Limb (tissue), 2 donors: ENCODE results near the gene RASA3.

Experiments
- DNase-seq, 2 donors: peaks; one replicate each; pipeline ENCODE4 v3.0.0-alpha.2; 2016; ENCODE audit errors: extremely low spot score in 2 of 2

RASA3 gene

DNA sequence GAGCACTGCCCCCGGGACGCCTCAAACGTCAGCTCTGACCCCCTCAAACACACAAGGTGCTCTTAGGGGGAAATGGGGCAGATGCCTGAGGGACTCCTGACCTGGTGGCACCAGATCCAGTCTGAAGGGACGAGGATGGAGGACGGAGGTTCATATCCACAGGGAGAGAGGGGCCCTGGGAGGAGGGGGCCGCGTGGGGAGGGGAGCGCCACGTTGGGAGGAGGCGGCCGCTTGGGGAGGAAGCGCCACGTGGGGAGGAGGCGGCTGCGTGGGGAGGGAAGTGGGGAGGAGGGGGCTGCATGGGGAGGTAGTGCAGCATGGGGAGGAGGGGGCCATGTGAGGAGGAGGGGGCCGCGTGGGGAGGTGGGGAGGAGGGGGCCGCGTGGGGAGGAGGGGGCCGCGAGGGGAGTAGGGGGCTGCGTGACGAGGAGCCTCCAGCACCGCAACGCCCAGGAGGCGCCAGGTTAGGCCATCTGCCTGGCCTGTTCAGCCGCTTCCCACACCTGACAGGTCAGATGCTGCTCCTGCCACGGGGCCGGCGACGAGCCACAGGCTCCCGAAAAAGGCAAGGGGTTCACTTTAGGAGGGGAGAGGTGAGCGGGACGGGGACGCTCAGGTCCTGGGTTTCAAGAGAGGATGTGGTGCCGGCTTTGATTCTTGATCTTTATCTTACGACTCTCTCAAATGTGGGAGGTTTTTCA, 121.9 kb downstream of the RASA3 start:
- no peak for DNase-seq

DNA sequence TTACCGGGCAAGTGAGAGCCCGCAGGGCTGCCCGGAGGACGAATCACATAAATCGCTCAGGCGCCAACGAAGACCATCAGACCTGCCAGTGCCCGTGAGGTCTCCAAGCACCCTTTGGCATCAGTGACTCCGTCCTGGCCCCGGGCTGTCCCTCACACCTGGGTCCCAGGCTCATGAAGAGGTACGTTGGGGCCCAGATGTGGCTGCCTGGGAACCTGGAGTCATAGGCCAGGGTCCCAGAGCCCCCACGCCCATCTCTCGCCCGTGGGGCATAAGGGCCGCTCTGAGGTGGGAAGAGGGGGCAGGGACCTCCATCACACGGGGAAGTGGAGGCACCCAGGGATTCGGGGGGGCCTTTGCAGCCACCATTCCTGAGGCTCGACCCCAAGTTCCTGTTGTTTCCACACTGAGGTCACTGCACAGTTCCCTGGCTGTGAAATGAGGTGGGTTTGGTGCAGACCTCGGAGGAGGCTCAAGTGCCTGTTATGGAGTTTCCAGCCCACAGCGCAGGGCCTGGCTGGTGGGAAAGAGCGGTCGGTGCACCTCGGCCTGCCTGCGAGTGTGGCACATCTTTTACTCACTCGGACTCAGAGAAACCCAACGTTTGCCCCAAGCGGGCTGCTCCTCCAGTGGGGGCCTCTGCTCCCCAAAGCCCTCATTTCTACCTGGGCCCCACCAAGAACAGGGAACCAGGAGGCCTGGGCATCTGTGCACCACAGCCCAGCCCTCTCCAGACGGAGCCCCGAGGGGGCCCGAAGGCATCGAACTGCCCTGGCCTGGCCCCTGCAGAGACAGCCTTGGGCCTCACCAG, 122.6 kb downstream of the RASA3 start:
- no peak for DNase-seq

DNA sequence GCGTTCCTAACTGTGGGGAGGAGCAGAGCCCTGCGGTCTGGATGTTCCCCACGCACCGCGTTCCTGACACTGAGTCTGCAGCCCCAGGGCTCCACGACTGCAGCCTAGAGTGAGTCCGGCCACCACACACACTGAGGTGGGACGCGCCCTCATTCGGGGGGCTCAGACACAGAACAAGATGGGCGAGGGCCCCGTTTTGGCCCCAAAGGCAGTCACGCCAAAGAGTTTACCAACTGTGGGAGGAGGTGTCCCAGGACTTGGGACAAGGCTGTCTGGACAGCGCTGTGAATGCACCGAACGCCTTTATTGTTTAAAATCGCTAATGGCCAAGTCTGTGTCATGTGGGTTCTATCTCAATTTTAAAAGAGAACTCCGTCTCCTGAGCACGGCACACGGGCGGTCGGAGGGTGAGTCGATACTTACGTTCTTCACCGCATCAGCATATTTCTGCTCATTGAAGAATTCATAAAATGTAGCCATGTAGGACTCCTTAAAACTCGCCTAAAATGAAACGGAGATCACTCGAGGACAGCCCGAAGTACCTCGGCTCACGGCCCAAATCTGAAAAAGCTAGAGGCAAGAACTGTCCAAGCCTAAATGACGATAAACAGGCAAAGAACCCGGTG, 123.3 kb downstream of the RASA3 start:
- no peak for DNase-seq

DNA sequence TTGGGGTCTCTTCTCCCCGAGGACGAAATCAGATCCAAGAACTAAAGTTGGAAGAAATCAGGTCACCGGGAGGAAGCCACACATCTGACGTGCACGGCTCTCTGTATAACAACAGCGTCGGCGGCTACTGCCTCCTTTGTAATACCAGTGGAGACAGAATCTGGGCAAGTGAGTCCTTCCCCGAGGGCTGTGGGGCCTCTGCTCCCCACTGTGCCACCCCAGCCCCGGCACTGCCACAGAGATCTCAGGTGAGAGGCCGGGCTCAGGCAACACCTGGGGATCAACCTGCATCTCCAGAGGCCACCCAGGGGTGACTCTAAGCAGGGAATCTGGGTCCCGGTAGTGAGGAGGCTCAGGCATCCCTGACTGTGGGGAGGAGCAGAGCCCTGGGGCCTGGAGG, 124.9 kb downstream of the RASA3 start:
- no peak for DNase-seq

DNA sequence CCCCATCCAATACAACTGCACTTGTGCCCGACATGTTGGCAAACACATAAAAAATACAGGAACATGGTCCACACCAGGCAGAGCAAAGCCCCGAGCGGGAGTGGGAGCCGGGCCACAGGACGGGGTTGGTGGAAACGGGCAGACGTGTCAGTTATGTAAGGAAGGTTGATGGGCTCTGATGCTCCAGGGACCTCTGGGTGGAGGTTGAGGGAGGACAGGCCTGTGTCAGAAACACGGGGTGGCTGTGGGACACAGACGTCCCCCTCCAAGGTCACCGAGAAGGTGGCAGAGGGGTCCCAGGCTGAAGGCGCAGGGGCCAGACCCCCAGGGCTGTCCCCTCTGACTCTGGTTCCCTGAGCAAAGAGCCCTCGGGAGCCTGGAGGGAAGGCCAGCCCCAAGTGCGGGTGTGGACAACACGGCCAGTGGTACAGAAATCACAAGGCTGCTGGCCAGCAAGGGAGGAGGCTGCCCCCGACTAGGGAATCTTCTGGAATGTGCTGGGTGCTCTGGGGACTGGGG, 127.2 kb downstream of the RASA3 start:
- DNase-seq: no peak

DNA sequence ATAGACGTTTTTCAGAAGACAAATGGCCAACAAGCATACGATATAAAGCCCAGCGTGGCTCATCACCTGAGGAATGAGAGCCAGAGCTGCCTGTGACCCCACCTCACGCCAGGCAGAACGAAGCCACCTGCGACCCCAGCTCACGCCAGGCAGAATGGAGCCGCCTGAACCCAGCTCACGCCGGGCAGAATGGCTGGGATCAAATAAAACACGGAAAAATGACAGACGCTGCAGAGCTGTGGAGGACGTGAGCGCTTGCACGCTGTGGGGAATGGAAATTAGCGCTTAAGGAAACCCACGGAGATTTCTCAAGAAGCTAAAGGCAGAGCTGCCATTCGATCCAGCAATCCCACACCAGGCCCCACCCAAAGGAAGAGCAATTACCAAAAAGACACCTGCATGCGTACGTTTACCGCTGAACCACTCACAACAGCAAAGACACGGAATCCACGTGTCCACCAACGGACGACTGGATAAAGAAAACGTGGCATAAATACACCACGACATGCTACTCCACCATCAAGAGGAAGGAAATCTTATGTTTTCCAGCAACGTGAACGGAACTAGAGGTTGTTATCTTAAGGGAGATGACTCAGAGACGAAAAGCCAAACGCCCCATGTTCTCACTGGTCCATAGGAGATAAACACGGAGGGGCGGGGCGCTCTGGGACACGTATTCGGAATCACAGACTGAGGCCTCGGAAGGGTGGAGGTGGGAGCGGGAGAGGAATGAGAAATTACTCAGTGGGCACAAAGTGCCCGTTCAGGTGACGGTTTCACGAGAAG, 127.8 kb downstream of the RASA3 start:
- DNase-seq: no peak

DNA sequence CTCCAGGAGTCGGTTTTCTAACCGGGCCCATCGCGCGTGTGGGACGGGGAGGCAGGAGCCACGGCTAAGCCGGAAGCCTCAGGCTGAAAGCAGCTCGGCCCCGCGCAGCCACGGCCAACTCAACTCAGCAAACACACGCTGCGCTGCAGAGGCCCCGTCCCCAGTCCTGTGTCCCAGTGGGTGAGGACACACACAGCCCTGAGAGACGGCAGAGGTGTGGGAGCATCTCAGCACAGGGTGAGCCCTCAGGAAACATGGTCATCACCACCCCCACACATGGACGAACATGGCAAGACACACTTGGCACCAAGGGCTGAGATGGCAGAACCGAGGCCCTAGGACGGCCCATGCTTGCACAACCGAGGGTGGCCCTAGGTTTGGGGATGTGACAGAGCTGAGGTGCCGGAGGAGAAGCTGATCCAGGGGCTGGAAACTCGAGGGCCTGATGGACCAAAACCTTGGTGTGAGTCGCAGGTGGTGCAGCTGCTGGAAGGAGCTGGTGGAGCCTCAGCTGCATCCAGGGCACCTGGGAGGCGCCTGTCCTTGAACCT, 129.6 kb downstream of the RASA3 start:
- DNase-seq: no peak

DNA sequence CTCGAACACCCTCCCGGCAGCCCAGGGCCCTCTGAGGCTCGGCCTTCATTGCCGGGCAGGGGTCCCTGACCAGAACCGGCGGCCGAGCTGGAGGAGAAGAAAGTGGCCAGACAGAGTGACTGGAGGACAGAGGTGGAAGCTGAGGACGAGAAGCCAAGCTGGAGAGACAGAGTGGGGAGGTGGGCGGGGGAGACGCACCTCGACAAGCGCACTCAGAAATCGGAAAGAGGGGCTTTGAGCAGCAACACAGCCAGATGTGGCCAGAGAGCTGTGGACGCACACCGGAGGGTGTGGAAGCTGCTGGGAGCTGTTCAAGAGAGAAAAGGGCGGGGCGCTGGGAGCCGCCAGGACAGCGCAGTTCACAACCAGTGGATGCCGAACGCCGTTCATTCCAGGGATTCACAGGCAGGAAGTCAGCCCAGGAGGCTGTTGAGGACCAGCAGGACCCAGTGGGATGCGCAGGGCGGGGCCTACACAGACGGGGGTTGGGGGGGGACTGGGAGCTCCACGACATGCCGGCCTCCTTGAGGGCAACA, 130.3 kb downstream of the RASA3 start:
- DNase-seq: no peak

DNA sequence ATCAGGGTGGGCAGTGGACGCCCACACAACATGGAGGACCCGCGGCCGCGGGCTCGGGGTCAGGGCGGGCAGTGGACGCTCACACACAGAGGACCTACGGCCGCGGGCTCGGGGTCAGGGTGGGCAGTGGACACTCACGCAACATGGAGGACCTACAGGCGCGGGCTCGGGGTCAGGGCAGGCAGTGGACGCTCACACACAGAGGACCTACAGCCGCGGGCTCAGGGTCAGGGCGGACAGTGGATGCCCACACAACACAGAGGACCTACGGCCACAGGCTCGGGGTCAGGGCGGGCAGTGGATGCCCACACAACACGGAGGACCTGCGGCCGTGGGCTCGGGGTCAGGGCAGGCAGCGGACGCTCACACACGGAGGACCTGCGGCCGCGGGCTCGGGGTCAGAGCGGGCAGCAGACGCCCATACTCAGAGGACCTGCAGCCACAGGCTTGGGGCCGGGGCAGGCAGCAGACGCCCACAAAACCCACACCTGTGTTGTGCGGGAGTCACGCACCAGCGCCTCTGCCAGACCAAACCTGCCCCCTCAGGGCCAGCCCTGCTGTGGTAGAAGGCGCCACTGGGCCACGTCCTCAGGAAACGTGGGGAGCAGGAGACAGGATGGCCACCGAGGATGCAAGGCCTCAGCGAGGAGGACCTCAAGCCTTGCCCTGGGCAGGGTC, 131.0 kb downstream of the RASA3 start:
- DNase-seq: no peak

DNA sequence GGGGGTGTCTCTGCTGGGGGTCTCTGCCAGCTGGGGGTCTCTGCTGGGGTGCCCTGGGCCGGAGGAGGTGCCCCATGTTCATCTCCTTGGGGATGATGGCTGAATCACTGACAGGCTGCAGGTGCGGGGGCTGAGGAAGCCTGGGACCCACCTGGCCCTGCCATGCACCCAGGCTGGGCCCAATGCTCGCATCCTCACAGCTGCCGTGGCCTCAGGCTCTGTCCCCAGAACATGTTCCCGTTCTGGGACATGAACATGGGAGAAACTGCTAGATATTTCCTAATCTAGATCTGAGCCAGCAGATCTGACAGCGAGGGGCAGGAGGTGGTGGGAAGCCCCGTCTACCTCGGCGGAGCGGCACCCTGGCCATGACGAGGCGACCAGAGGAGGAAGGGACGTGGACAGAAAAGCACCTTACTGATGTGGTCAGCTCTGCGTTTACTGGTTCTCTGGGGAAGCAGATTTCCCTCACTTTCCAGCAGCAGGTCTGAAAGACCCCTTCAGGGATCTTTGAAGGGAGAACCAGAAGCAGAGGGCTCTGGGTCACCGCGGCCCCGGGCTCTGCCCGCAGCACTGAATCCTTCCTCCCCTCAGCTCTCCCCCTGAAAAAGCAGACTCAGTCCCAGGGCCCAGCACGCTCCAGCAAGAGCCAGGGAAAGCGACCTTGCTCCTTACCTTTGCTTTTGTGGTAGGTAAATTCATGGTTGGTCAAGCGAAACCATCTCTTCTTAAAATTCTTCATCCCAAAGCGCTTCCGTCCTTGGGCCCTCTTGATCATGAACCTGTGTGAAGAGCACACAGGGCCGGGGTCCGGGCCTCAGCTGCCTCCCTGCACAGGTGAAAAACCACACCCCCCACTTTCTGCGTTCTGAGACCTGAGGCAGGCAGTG, 132.0 kb downstream of the RASA3 start:
- no peak for DNase-seq

DNA sequence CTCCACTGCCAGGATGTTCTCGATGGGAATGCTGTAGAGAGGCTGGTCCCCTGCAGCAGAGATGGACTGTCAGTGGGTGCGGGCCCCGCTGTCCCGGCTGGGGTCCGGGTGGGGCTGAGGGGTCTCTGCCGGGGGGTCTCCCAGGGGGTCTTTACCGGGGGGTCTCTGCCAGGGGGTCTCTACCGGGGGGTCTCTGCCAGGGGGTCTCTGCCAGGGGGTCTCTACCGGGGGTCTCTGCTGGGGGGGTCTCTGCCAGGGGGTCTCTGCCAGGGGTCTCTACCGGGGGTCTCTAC, 132.9 kb downstream of the RASA3 start:
- no peak for DNase-seq

DNA sequence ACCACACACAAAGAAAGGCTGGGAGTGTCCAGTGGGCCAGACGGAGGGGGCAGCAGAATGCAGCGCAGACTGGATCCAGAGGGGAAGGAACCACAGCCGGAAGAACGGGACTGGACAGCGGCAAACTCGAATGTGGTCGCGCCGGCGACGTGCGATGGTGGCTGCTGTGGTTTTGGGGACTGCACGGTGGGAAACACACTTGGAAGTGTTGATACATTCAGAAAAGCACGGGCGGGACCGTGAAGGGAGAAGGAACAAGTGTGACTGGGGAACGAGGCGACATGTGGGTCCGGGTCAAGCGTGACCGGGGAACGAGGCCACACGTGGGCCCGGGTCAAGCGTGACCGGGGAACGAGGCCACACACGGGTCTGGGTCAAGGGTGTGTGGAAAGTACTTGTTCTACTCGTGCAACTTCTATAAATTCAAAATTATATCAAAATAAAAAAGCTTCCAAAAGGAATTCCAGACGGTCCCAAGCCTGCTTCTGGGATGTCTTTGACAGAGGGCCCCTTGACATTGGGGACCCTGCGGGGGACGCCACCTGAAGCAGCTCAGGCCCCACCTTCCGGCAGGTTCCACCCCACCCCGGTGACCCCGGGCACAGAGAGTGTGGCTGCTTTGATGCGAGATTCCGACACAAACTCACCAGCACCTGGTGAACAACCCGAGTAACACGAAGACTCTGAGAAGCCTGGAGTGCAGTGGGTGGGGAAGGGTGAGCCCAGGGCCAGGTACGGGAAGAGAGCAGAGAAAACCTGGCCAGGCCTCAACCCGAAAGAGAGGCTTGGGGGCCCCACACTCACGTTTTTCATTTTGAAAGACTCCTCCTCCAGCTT, 133.4 kb downstream of the RASA3 start:
- no peak for DNase-seq

DNA sequence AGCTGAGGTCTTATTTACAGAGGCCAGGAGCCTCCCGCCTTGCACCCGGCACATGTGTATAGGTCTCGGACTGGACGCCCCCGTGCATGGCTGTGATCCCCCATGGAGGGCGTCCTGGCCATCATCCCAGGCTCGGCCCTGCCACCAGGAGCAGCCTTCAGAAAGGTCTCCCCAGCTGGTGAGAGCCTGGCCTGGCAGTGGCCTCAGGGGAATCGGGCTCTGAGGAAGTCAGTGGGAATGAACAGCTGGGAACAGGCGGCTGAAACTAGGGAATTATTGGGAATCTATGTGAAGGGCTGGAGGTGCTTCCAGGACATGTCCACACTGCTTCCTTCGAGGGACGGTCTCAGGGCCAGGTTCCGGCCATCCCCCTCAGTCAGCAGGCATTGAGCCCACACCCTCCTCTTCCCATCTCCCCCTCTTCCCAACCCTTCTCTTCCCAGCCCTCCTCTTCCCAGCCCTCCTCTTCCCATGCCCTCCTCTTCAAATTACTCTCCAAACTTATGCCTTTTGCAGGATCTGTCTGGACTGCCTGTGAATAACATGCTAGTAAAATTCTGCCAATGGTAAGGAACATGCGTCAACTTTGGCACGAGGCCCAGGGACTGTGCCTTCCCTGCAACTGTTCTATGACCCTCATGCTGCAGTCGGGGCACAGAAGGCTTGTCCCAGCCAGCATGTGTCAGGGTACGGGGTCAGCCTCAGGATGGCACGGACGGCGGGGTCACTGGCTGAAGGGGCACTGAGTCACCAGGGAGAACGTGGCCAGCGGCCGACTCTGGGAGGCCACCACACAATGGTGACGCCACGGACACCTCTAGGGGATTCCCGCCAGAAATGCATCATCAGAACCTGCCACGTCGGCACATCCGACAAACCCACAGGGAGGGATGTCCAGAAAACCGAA, 134.3 kb downstream of the RASA3 start:
- DNase-seq: peak; percentile 55 to 72

DNA sequence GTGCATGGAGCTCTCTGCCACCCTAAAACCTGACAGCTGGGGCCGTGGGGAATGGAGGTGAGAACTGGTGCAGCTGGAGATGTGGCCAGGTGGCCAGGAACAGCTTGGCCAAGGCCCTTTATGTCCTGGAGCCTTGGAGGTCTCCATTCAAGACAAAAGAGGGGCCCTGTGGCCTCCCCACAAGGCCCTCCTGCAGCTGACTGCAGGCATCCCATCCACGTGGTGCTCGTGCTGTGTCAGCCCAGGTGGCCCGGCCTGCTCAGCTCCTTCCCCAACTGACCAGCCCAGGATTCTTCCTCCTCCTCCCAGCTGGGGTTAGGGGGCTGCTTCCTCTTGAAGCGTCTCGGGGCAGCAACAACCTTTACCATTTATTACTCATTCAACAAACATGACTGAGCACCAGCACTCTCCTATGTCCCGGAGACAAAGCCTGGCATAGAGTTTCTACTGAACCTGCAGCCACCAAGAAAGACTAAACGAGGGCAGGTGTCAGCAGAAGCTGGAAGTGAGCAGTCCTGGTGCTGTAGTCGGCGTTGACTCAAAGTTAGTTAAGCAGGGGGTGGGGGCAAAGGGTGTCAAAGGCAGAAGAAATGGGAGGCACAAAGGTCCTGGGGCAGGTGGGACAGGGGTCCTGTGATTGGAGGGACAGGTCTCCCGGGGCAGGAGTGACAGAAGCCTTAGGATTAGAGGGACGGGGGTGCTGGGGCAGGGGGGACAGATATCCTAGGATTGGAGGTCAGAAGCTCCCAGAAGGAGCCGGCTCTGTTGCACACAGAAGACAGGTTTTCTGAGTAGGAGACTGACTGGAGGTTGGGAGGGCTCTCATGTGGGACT, 135.3 kb downstream of the RASA3 start:
- no peak for DNase-seq

DNA sequence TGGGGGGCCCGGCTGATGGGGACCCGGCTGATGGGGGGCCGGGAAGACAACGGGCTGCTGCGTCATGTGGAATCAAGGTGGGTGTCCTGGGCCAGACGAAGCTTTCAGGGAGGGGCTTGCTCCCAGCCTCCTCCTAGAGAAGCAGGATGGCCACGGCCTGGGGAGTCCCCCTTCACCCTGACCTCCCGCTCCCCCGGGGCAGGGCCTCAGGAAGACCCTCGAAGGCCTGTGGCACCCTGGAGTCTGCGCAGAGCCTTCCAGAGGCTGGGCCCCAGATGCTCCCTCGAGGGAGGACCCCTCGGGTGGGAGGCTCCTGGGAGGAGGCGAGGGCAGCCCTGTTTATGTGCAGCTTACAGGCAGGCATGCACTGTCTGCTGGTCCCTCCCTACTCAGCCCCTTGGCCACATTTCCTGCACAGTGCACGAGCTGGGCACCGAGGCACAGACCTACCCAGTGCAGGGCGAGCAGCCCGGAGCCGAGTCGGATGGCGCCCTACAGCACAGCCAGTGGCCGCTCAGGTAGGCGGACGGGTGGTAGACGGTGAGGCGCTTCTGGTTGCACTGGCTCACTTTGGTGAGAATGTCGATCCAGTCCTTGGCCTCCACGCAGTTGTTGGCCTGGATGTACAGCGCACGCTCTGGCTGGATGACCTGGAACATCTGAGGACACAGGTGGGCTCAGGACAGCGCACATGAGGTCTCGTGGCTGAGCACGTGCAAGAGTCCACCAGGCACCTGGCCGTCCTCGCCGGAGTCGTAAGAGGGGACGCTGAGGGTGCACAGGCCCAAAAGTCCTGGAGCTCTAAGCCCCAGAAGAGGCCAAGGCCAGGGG, 136.1 kb downstream of the RASA3 start:
- DNase-seq: no peak

DNA sequence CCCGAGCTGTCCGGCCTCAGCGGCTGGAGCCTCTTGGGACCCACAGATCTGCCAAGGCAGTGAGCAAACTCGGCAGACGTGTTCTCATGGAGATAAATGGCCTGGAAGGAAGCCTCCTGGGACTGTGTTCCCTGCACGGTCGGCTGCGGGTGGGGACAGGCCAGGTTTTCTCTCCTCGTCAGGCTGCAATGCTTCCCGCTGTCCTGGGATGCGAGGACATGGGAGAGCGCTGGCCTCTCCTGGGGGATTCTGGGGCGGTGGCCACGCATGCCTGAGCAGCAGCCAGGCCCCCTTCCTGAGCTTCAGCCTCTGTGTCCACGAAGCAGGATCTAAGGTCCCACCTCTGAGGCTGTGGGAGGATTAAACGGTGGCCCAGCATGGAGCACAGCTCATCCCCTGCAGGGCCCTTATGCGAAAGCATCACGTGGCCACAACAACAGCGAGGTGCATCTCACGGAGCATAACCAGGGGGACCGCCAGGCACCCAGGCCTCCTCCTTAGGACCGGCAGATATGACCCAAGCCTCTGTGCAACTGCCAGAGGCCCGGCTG, 137.3 kb downstream of the RASA3 start:
- DNase-seq: no peak
